Measurements from ENCODE around the gene DTYMK.

The DTYMK gene

GRCh38 chr2:241686650-241687425 lies at the start of gene DTYMK:
DTYMK (minus strand) TSS chr2:241686815; CDS start chr2:241686783, 32 bp downstream.
- peak; percentile 90 to 91 for DNase-seq (ENCODE audit: low read depth in 2 of 2)

DNA sequence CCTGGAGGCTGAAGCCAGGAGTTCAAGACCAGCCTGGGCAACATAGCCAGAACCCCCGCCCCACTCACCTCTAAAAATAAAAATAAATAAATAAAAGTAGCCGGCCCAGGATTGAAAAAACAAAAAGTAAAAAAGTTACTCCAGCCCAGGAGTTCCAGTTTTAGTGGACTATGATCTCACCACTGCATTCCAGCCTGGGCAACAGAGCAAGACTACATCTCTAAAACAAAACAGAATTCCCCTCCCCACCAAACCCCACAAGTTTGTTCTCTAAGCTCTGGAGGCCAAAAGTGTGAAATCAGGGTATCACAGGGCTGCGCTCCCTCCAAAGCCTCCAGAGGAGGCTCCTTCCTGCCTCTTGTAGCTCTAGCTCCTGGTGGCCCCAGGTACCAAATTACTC lies 49.5 kb upstream of the DTYMK start:
- DNase-seq (ENCODE audit: low read depth in 2 of 2), result no peak

DNA sequence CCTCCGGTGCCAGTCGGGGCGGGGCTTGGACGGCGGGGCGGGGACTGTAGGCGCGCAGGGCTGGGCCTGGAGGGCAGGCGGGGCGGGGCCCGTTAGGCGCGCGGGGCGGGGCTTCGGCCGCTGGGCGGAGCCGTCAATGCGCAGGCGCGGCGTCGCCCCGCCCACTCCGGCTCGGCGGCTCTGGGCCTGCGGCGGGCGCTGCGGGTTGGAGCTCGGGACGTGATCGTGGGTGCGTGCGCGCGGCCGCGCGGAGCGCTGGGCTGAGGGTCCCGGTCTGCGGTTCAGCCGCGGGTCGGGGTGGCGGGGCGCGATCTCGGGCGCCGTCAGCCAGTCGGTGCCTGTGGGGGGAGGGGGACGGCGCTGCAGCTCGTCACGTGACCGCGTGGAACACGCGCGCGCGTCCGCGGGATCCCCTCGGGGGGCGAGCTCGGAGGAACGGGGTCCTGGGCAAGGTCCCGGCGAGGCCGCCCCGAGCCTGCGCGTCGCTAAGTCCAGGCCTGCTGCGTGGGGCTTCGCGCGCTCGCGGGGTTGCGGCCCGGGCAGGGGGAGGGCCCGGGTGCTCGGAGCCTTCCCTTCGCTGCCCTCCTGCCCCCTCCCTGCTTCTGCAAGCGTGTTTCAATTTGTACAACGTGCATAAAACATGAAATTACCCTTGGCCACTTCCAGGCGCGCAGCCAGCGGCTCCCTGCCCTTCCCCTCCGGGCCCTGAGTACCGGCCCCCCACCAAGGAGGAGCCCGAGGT lies 48.0 kb upstream of the DTYMK start, which contains the start of gene D2HGDH:
Gene D2HGDH, plus strand, starts transcription at position 164 of the 742 bp plus-strand sequence. CDS start 595 bp downstream, outside the sequence.
- DNase-seq (ENCODE audit: low read depth in 2 of 2), result peak; percentile 42 to 52

DNA sequence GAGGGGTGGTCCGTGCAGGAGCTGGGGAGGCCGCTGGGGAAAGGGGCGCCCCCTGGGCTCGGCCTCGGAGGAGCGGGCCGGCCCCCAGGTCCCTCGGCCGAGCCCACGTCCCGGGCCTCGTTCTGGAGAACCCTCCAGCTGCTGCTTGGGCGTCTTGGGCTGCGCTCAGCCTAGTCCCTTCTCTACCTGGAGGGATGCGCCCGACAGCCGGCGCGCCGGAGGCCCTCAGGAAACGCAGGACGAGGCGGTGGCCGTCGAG lies 47.5 kb upstream of the DTYMK start:
- no peak for DNase-seq (ENCODE audit: low read depth in 2 of 2)

- no peak for DNase-seq (ENCODE audit: low read depth in 2 of 2)
Measured at GRCh38 chr2:241733391-241734207, 47.0 kb upstream of the DTYMK start.

DNA sequence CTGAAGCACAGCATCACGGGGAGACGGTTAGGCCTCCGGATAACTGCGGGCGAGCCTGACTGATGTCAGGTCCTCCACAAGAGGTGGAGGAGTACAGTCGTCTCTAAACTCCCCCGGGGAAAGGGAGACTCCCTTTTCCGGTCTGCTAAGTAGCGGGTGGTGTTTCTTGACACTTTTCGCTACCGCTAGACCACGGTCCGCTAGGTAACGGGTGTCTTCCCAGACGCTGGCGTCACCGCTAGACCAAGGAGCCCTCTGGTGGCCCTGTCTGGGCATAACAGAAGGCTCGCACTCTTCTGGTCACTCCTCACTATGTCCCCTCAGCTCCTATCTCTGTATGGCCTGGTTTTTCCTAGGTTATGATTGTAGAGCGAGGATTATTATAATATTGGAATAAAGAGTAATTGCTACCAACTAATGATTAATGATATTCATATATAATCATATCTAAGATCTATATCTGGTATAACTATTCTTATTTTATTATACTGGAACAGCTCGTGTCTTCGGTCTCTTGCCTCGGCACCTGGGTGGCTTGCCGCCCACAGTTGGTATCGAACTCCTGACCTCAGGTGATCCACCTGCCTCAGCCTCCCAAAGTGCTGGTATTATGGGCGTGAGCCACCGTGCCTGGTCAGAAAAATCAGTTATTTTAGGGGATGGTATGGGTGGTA lies 46.0 kb upstream of the DTYMK start:
- peak in 1 of 2 experiments; percentile 1 for DNase-seq (ENCODE audit: low read depth in 2 of 2)

DNA sequence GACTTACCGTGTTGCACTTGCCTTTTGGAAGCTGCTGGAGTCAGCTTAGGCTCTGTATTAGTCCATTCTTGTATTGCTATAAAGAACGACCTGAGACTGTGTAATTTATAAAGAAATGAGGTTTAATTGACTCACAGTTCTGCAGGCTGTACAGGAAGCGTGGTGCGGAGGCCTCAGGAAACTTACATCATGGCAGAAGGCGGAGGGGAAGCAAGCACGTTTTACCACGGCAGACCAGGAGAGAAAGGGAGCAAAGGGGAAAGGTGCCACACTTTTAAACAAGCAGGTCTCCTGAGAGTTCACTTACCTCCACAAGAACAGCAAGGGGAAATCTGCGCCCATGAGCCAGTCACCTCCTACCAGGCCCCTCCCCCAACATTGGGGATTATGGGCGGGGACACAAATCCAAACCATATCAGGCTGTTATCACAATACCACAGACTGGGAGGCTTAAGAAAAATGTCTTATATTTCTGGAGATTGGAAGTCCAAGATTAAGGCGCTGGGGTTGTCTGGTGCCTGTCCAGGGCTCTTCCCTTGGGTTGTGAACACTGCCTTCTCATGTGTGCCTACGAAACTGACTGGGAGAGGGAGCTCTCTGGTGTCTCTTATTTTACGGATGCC lies 44.2 kb upstream of the DTYMK start:
- no peak for DNase-seq (ENCODE audit: low read depth in 2 of 2)

GRCh38 chr2:241729868-241730267 lies 43.3 kb upstream of the DTYMK start:
- no peak for DNase-seq (ENCODE audit: low read depth in 2 of 2)

DNA sequence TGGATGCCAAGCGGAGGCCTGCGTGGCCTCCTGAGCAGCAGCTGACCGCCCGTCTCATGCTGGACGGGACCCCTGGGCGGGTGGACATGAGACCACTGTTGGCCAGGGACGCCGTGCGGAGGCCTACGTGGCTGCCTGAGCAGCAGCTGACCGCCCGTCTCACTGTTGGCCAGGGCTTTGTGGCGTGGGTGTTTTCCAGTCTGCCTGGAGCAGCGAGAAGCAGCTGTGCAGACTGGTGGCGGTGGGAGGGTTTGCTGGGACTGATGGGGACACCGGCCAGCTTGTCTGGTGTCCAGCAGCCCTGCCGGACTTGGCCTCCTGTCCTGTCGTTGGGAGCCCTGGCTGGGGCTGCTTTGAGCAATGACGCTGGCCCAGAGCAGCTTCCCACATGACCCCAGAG lies 42.0 kb upstream of the DTYMK start:
- DNase-seq (ENCODE audit: low read depth in 2 of 2), result no peak

DNA sequence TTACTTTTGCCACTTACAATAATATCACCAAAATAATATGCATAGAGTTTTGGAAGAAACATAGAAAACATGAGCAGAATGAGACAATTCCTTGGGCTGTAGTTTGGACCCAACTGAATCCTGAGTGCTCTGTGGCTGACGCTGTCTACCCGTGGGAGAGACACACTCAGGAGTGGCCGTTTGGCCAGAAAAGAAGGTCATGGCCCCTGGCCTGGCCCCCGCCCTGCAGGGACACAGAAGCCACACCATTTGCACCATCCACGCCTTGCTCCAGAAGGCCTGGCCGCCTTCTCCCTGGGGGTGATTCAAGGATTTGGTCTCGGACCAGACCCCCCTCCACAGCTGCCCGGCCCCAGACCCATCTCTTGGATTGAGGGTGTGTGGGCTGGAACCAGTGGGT lies 41.4 kb upstream of the DTYMK start:
- no peak for DNase-seq (ENCODE audit: low read depth in 2 of 2)

DNA sequence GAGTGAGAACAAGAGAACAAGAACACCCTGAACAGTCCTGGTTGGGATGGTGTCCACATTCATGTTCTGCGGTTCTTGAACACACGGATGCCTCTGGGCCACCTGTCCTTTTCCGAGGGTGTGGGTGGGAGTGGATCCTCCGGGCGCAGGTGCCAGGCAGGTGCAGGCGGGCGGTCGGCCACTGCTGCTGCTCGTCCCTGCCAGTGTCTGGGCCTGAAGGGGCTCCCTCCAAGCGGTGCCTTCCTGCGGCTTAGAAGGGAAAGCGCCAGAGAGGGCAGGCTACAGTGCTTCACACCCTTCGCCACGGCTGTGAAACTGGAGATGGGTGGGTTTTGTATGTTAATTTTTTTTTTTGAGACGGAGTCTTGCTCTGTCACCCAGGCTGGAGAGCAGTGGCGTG lies 39.8 kb upstream of the DTYMK start:
- no peak for DNase-seq (ENCODE audit: low read depth in 2 of 2)

- DNase-seq (ENCODE audit: low read depth in 2 of 2), result no peak
Measured at GRCh38 chr2:241724975-241725870, 38.6 kb upstream of the DTYMK start.

DNA sequence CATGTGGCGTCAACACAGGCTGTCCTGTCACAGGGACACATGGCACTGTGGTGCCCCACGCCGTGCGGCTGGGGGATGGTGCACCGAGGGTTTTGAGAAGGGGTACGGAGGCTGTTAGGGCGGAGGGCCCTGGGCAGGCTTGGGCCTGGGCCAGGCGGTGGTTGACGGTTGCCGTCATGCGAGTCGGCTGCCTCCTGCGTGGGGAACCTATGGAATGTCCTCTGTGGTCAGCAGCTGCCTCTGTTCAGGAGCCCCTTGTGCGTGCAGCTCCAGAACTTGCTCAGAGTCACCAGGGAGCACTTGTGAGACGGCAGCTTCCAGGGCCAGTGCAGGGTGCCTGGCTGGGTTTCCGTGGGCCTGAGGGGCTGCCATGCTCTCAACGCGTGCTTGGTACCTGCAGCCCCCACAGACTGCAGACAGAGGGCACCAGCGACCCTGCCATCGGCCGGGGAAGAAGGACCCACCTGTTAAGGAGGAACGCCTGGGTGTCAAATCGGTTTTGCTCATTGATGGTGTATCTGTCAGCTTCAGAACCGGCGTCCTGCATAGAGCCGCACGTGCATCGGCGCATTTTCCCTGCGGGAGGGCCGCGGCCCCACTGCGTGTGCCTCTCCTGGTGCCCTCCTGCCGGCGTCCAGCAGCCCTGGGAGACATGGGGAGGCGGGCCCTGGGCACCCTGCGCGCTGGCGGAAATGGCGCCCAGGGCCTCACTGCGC lies 37.8 kb upstream of the DTYMK start:
- DNase-seq (ENCODE audit: low read depth in 2 of 2), result no peak

DNA sequence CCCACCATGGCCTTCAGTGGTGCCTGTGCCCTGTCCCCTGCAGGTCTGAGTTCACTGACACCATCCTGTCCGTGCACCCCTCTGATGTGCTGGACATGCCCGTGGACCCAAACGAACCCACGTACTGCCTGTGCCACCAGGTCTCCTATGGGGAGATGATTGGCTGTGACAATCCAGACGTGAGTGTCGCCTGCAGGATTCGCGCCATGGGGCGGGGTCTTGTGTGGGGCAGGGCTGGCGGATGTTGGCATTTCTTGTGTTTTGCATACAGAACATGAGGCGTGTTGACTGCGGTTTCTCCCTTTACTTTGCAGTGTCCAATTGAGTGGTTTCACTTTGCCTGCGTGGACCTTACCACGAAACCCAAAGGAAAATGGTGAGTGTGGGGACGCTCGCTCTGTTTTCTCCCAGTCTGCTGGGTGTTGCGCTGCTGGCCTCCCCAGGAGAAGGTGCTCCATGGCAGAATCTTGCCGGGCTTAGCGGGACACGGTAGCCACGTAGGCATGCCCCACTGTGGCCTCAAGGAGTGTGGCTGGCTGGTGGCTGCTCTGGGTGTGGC lies 36.4 kb upstream of the DTYMK start:
- DNase-seq (ENCODE audit: low read depth in 2 of 2), result no peak

GRCh38 chr2:241721852-241722251 lies 35.2 kb upstream of the DTYMK start:
- DNase-seq (ENCODE audit: low read depth in 2 of 2), result no peak

GRCh38 chr2:241720560-241720959 lies 33.9 kb upstream of the DTYMK start:
- no peak for DNase-seq (ENCODE audit: low read depth in 2 of 2)

GRCh38 chr2:241720099-241720498 lies 33.5 kb upstream of the DTYMK start:
- no peak for DNase-seq (ENCODE audit: low read depth in 2 of 2)

DNA sequence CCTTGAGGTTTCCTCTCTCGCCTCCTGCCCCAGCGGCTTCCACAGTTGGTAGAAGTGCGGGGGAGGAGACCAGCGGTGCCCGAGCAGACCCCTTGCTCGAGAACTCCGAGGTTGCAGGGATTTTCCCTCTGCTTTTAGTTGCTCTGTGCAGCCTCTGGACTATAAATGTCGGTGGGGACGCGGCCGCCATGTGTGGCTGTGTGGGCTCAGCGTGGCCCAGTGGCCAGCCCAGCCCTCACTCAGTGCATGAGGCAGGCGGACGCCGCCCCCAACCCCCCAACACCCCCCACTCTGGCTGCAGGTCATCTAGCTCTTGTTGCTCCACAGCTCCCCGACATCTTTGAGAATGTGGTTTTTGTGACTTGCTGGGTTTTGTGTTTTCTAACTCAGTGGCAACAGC lies 32.5 kb upstream of the DTYMK start:
- no peak for DNase-seq (ENCODE audit: low read depth in 2 of 2)

DNA sequence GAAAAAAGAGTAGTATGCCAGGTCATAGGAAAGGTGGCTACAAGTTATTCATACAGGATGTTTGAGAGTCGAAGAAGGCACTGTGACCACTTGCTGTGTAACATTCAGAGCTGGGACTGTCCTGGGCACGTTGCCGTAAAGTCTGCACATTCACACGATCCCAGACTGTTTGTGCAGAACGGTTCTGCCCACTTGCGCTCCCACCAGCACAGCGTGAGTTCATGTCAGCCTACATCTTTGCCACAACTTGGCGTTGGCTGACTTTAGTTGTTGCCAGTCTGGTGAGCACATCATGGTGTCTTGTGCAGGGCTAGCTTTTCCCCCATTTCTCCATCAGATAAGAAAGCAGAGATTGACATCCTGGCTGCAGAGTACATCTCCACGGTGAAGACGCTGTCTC lies 22.3 kb upstream of the DTYMK start:
- DNase-seq (ENCODE audit: low read depth in 2 of 2), result no peak

Measured in fibroblast of skin of left biceps (primary cell).